ENCODE data around the gene ALDH1A1. TPM values are rescaled to one million over a fixed set of nuclear protein-coding genes. Genes with fewer than 3 reads are reported as not detected.
A peak's percentile ranks its signal among the peaks of the same experiment; 100 is the strongest.
"Not testable (repeated sequence)": the region's sequence is repeated elsewhere in the genome, so short reads cannot be mapped to it uniquely, and the experiment has no call there.

ALDH1A1 gene
- total RNA-seq, 1 experiment from 2014 or later: not detected

GRCh38 chr9:72896439-72896838 lies 56.4 kb downstream of the ALDH1A1 start:
- DNase-seq (ENCODE audit: low spot score): no peak

- DNase-seq (ENCODE audit: low spot score): no peak
Observed at GRCh38 chr9:72895122-72895521, 57.7 kb downstream of the ALDH1A1 start.

GRCh38 chr9:72894342-72894741 lies 58.5 kb downstream of the ALDH1A1 start:
- peak; percentile 10 for DNase-seq (ENCODE audit: low spot score)

- DNase-seq (ENCODE audit: low spot score): no peak
Observed at GRCh38 chr9:72893437-72893836, 59.4 kb downstream of the ALDH1A1 start.

- DNase-seq (ENCODE audit: low spot score): no peak
Observed at GRCh38 chr9:72891043-72891442, 61.8 kb downstream of the ALDH1A1 start.

- no peak for DNase-seq (ENCODE audit: low spot score)
Observed at GRCh38 chr9:72888943-72889342, 63.9 kb downstream of the ALDH1A1 start.

- no peak for DNase-seq (ENCODE audit: low spot score)
Observed at GRCh38 chr9:72888067-72888466, 64.8 kb downstream of the ALDH1A1 start.

GRCh38 chr9:72886386-72886785 lies 66.5 kb downstream of the ALDH1A1 start:
- no peak for DNase-seq (ENCODE audit: low spot score)

- DNase-seq (ENCODE audit: low spot score): no peak
Observed at GRCh38 chr9:72884508-72884907, 68.3 kb downstream of the ALDH1A1 start.

- no peak for DNase-seq (ENCODE audit: low spot score)
Observed at GRCh38 chr9:72883875-72884274, 69.0 kb downstream of the ALDH1A1 start.

- DNase-seq (ENCODE audit: low spot score): no peak
Observed at GRCh38 chr9:72882117-72882775, 70.6 kb downstream of the ALDH1A1 start.

- DNase-seq (ENCODE audit: low spot score): no peak
Observed at GRCh38 chr9:72880821-72881220, 72.0 kb downstream of the ALDH1A1 start.

GRCh38 chr9:72875221-72875620 lies 77.6 kb downstream of the ALDH1A1 start:
- DNase-seq (ENCODE audit: low spot score): no peak

- no peak for DNase-seq (ENCODE audit: low spot score)
Observed at GRCh38 chr9:72874344-72874743, 78.5 kb downstream of the ALDH1A1 start.

GRCh38 chr9:72873456-72873855 lies 79.4 kb downstream of the ALDH1A1 start:
- DNase-seq (ENCODE audit: low spot score): no peak

- DNase-seq (ENCODE audit: low spot score): no peak
Observed at GRCh38 chr9:72872718-72873117, 80.1 kb downstream of the ALDH1A1 start.

GRCh38 chr9:72871685-72872084 lies 81.2 kb downstream of the ALDH1A1 start:
- DNase-seq (ENCODE audit: low spot score): peak; percentile 6

GRCh38 chr9:72864327-72864726 lies 88.5 kb downstream of the ALDH1A1 start:
- DNase-seq (ENCODE audit: low spot score): no peak

- DNase-seq (ENCODE audit: low spot score): no peak
Observed at GRCh38 chr9:72863456-72864094, 89.3 kb downstream of the ALDH1A1 start.

GRCh38 chr9:72862788-72863187 lies 90.1 kb downstream of the ALDH1A1 start:
- DNase-seq (ENCODE audit: low spot score): not testable (repeated sequence)

GRCh38 chr9:72858089-72858912 lies 94.6 kb downstream of the ALDH1A1 start:
- DNase-seq (ENCODE audit: low spot score): peak; percentile 19

GRCh38 chr9:72857624-72857996 lies 95.2 kb downstream of the ALDH1A1 start:
- DNase-seq (ENCODE audit: low spot score): no peak

All from A172 (cell line).